NCI-H1092 (cell line): ENCODE data around the gene CAPZB.

Experiments used
- DNase-seq: peaks from one replicate; lab custom pipeline; 2025; lab: John Stamatoyannopoulos, UW

The CAPZB gene

DNA sequence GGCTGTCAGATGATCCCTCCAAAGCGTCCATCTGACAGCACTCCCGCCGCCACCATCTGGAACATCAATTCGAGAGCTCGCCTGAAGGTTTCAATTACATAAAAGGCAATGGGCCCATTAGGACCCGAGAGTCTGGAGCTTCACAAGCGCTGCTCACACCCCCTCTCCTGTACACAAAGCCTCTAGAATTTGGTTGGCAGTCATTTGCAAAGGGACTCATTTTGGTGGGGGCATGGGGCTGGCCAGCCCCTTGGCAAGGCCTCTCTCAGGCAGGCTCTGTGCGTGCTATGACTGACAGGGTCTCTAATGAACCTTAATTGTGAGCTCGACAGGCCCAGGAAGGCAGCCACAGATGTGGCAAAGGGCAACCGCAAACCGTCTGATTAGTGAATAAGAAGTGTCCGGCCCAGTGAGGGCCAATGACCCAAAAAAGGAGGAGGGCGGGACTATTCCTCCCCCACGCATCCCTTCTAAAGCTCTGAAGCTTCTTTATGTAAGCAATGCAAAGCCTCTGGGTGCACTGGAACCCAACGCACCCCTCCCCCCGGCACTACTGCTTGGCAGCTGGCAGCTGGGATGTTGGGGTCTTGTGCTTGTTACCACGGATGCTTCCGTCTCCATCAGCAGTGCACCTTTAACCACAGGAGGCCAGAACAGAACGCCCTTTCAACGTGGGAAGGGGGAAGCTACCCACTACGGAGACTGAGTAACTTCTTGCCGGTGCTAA, 79.4 kb downstream of the CAPZB start:
- peak; percentile 99 for DNase-seq

- peak; percentile 85 for DNase-seq
Observed at GRCh38 chr1:19405195-19405760, 80.1 kb downstream of the CAPZB start.

DNA sequence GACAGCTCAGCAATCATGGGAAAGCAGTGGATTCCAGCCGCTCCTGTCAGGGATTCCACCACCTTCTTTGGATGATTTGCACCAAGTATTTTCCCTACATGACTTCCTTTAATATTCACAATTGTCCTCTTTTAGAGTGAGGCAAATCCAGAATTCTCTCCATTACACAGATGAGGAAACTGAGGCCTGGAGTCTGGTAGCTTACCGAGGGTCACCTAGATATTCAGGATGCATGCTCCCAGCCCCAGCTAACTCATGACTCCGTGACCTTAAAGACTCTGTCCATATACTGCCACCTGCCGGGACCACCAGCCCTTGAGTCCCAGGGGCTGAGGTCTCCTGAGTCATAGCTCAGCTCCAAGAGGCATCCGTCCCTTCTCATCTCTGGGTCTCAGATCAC, 80.6 kb downstream of the CAPZB start:
- no peak for DNase-seq

- DNase-seq, result no peak
Observed at GRCh38 chr1:19403256-19403655, 82.1 kb downstream of the CAPZB start.

GRCh38 chr1:19402031-19402813, 83.1 kb downstream of the CAPZB start:
- DNase-seq, result no peak

- DNase-seq, result peak; percentile 33
Observed at GRCh38 chr1:19401535-19401889, 83.8 kb downstream of the CAPZB start.

- no peak for DNase-seq
Observed at GRCh38 chr1:19400875-19401534, 84.3 kb downstream of the CAPZB start.

DNA sequence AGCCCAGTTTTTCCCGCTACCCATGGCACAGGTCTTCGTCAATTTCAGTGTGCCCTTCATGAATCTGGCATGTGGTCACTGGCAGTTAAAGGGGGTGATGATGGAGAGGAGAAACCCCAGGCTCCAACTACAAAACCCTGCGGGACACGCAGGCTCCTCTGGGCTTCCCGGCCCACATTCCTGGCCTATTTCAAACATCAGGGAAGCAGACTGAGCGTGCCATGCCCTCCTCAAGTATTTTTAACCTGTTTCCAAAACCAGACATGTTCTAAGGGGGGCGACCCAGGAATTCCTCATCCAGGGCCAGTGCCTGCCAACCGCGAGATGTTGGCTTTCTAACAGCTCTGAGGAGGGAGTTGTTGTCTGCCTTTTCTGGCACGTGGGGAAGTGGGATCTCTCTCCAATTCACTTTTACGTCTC, 85.1 kb downstream of the CAPZB start:
- DNase-seq, result no peak

- no peak for DNase-seq
Observed at GRCh38 chr1:19398309-19398760, 87.0 kb downstream of the CAPZB start.

GRCh38 chr1:19397217-19397945, 88.0 kb downstream of the CAPZB start:
- no peak for DNase-seq

- DNase-seq, result no peak
Observed at GRCh38 chr1:19396280-19396679, 89.1 kb downstream of the CAPZB start.

DNA sequence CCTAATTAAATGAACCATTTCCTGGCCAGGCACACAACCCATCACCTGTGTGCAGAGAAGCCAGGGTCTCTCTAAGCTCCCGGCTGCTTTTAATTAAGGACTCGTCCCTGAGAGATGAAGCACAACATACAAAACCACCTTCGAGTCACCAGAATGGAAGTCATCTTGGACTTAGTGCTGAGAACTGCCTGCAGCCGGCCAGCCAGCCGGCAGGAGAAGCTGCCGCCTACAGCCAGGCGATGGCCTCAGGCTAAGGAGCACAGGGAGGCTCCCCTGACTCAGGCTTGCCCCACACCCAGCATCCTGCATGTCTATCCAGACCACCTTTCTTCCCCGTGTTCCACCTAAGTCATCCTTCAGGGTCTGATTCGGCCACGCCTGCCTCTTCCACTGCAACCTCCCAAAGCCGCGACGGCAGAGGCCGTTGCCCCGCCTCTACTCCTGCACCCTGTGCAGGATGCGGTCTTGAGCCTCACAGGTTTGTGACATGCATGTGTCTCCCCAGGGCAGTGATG, 89.6 kb downstream of the CAPZB start:
- DNase-seq, result no peak

- DNase-seq, result no peak
Observed at GRCh38 chr1:19393046-19393445, 92.3 kb downstream of the CAPZB start.

DNA sequence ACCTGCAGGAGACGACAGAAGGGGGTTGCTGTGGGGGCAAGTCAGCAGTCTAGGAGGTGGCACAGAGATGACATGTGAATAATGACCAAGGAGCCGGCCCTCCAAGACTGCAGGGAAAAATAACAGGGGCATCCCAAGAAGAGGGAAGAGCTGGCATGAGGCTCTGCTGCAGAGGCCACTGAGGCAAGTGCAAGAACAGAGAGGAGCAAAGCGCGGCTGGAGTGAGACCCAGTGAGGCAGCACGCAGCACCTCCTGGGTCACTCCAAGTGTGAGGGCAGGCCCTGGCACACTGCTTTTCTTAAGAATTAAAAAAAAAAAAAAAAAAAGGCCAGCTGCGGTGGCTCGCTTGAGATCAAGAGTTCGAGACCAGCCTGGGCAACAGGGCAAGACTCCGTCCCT, 93.1 kb downstream of the CAPZB start:
- DNase-seq, result no peak

- DNase-seq, result no peak
Observed at GRCh38 chr1:19391596-19391981, 93.8 kb downstream of the CAPZB start.

GRCh38 chr1:19390901-19391595, 94.3 kb downstream of the CAPZB start:
- no peak for DNase-seq

- DNase-seq, result no peak
Observed at GRCh38 chr1:19390166-19390850, 95.0 kb downstream of the CAPZB start.

DNA sequence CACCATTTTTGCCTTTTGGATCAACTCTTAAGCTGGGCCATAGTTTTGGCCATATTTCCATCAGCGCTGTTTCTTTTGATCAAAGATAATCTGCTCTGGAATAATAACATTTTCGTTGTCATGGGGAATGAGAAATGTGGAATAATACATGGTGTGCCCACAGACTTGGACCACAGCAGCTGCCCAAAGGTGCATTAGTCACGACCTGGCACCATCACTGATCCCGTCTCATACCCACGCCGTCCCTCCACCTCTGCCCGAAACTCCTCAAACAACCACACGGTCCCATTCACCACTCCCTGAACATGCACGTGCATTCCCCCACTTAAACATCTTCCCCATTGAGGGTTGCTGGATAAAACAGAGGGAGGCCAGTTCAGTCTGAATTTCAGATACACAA, 96.4 kb downstream of the CAPZB start:
- DNase-seq, result no peak

- no peak for DNase-seq
Observed at GRCh38 chr1:19387045-19387467, 98.3 kb downstream of the CAPZB start.

GRCh38 chr1:19385869-19386591, 99.3 kb downstream of the CAPZB start:
- DNase-seq, result no peak
